Stimulated activated CD8-positive, alpha-beta memory T cell treated with anti-CD3 and anti-CD28 coated beads, Interleukin-15, amount 100 ng/mL, for 4 hours (primary cell): Measurements from ENCODE around the gene PEAR1.

Experiments
- DNase-seq, 2 donors: peaks; one replicate each; pipeline ENCODE4 v3.0.0-alpha.2; 2020; ENCODE audit warnings: low read depth in 2 of 2

PEAR1 gene

GRCh38 chr1:156936721-156937220 is 43.3 kb downstream of the PEAR1 start:
- no peak for DNase-seq

- no peak for DNase-seq
These were observed 44.4 kb downstream of the PEAR1 start for GRCh38 chr1:156937883-156938282.

- DNase-seq: no peak
These were observed 45.3 kb downstream of the PEAR1 start for GRCh38 chr1:156938813-156939212.

- DNase-seq: no peak
These were observed 46.3 kb downstream of the PEAR1 start for GRCh38 chr1:156939786-156940334.

- DNase-seq: no peak
These were observed 48.2 kb downstream of the PEAR1 start for GRCh38 chr1:156941675-156942074.

GRCh38 chr1:156942176-156942575 is 48.7 kb downstream of the PEAR1 start:
- no peak for DNase-seq

- DNase-seq: no peak
These were observed 49.1 kb downstream of the PEAR1 start for GRCh38 chr1:156942576-156942975.

GRCh38 chr1:156943756-156944155 is 50.2 kb downstream of the PEAR1 start:
- no peak for DNase-seq

- no peak for DNase-seq
These were observed 50.8 kb downstream of the PEAR1 start for GRCh38 chr1:156944268-156944667.

GRCh38 chr1:156944848-156945247 is 51.3 kb downstream of the PEAR1 start:
- no peak for DNase-seq

- no peak for DNase-seq
These were observed 52.6 kb downstream of the PEAR1 start for GRCh38 chr1:156945881-156946661.

GRCh38 chr1:156947127-156947526 is 53.6 kb downstream of the PEAR1 start:
- DNase-seq: no peak

- DNase-seq: no peak
These were observed 54.5 kb downstream of the PEAR1 start for GRCh38 chr1:156947818-156948525.

- no peak for DNase-seq
These were observed 55.2 kb downstream of the PEAR1 start for GRCh38 chr1:156948708-156949107.

- DNase-seq: no peak
These were observed 55.6 kb downstream of the PEAR1 start for GRCh38 chr1:156949127-156949526.

- DNase-seq: no peak
These were observed 57.9 kb downstream of the PEAR1 start for GRCh38 chr1:156951371-156951770.

- no peak for DNase-seq
These were observed 60.1 kb downstream of the PEAR1 start for GRCh38 chr1:156953571-156953970.

- no peak for DNase-seq
These were observed 62.8 kb downstream of the PEAR1 start for GRCh38 chr1:156956333-156956732.

GRCh38 chr1:156957634-156958033 is 64.1 kb downstream of the PEAR1 start:
- no peak for DNase-seq

GRCh38 chr1:156958247-156958714 is 64.8 kb downstream of the PEAR1 start:
- no peak for DNase-seq

GRCh38 chr1:156959414-156959813 is 65.9 kb downstream of the PEAR1 start:
- no peak for DNase-seq

- DNase-seq: no peak
These were observed 66.4 kb downstream of the PEAR1 start for GRCh38 chr1:156959925-156960324.

GRCh38 chr1:156961709-156962108 is 68.2 kb downstream of the PEAR1 start:
- no peak for DNase-seq
